ENCODE measurements around the gene LTA4H.

LTA4H gene

DNA sequence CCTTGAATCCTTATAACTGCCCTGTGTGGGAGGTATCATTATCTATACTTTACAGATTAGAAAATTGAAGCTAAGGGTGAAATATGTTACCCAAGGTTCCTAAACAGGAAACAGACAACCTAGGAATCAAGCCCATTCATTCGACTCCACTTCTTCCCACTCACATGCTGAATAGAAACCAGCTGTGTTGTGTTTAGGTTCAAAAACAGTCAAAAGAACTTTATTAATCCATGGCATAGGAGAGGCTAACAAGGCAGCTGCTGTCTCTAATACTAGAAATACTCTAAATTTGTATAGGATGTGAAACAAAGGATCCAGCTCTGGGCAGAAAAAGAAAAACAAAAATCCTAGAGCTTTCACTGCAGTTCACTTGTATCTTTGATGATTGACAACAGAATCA, 82.4 kb downstream of the LTA4H start:
- no peak for DNase-seq

- DNase-seq: no peak
These were observed 83.9 kb downstream of the LTA4H start for GRCh38 chr12:95951515-95951914.

All from DMS153 (cell line).